ENCODE measurements around the gene SRGAP2B.
"Not testable (repeated sequence)": the region's sequence is repeated elsewhere in the genome, so short reads cannot be mapped to it uniquely, and the experiment has no call there.

DNA sequence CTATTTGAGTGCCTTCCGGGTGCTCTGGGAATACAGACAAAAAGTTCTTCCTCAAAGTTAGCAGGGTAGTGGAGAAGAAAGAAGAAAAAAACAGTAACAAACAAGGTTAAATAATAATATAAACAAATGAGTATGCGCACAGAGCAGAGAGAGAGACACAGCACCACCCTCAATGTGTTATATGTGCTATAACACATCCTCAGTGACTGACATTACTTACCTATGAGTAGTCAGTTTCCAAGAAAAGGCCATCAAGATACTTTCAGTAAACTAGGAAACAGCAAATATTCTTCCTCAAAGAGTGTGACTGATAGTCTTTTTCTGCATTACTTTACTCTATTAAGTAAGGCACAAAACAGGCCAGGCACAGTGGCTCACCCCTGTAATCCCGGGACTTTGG lies 93.7 kb downstream of the SRGAP2B start:
- not testable (repeated sequence) for TF ChIP-seq SMC3 (IDR thresholded peaks at IDR 0.05; ENCODE audit: borderline replicate concordance, low read length); TAF1 (IDR thresholded peaks at IDR 0.05; ENCODE audit: borderline replicate concordance, low read depth, low read length); SP1 (IDR thresholded peaks at IDR 0.05; ENCODE audit: low read depth, low read length); MTA2 (IDR thresholded peaks at IDR 0.05; ENCODE audit: low read depth); NR2C2 (IDR thresholded peaks at IDR 0.05; ENCODE audit: borderline replicate concordance, control insufficient read depth, insufficient read length, low read depth); MAX (IDR thresholded peaks at IDR 0.05; ENCODE audit: low read depth, low read length)
- TF ChIP-seq, protein P1, sequence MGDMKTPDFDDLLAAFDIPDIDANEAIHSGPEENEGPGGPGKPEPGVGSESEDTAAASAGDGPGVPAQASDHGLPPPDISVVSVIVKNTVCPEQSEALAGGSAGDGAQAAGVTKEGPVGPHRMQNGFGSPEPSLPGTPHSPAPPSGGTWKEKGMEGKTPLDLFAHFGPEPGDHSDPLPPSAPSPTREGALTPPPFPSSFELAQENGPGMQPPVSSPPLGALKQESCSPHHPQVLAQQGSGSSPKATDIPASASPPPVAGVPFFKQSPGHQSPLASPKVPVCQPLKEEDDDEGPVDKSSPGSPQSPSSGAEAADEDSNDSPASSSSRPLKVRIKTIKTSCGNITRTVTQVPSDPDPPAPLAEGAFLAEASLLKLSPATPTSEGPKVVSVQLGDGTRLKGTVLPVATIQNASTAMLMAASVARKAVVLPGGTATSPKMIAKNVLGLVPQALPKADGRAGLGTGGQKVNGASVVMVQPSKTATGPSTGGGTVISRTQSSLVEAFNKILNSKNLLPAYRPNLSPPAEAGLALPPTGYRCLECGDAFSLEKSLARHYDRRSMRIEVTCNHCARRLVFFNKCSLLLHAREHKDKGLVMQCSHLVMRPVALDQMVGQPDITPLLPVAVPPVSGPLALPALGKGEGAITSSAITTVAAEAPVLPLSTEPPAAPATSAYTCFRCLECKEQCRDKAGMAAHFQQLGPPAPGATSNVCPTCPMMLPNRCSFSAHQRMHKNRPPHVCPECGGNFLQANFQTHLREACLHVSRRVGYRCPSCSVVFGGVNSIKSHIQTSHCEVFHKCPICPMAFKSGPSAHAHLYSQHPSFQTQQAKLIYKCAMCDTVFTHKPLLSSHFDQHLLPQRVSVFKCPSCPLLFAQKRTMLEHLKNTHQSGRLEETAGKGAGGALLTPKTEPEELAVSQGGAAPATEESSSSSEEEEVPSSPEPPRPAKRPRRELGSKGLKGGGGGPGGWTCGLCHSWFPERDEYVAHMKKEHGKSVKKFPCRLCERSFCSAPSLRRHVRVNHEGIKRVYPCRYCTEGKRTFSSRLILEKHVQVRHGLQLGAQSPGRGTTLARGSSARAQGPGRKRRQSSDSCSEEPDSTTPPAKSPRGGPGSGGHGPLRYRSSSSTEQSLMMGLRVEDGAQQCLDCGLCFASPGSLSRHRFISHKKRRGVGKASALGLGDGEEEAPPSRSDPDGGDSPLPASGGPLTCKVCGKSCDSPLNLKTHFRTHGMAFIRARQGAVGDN (IDR thresholded peaks at IDR 0.05): not testable (repeated sequence)
- TF ChIP-seq, protein P2, sequence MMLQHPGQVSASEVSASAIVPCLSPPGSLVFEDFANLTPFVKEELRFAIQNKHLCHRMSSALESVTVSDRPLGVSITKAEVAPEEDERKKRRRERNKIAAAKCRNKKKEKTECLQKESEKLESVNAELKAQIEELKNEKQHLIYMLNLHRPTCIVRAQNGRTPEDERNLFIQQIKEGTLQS (IDR thresholded peaks at IDR 0.05; ENCODE audit: borderline replicate concordance, extremely low read depth, low read depth, low read length): not testable (repeated sequence)
- TF ChIP-seq, protein P3, sequence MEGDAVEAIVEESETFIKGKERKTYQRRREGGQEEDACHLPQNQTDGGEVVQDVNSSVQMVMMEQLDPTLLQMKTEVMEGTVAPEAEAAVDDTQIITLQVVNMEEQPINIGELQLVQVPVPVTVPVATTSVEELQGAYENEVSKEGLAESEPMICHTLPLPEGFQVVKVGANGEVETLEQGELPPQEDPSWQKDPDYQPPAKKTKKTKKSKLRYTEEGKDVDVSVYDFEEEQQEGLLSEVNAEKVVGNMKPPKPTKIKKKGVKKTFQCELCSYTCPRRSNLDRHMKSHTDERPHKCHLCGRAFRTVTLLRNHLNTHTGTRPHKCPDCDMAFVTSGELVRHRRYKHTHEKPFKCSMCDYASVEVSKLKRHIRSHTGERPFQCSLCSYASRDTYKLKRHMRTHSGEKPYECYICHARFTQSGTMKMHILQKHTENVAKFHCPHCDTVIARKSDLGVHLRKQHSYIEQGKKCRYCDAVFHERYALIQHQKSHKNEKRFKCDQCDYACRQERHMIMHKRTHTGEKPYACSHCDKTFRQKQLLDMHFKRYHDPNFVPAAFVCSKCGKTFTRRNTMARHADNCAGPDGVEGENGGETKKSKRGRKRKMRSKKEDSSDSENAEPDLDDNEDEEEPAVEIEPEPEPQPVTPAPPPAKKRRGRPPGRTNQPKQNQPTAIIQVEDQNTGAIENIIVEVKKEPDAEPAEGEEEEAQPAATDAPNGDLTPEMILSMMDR (IDR thresholded peaks at IDR 0.05 in 2 of 3, conservative IDR thresholded peaks at IDR 0.05 in 1 of 3; ENCODE audit: control insufficient read depth in 2 of 3, extremely low read depth in 1 of 3, insufficient read depth in 1 of 3, low read depth in 3 of 3, low read length in 3 of 3): not testable (repeated sequence)

All from GM12878 (cell line).